Measurements from ENCODE around the gene SPOCK2.
A peak's percentile ranks its signal among the peaks of the same experiment; 100 is the strongest.

The SPOCK2 gene

GRCh38 chr10:72073708-72074573 is 14.4 kb downstream of the SPOCK2 start:
- no peak for DNase-seq

- no peak for DNase-seq
Observed at GRCh38 chr10:72072639-72073038, 15.7 kb downstream of the SPOCK2 start.

GRCh38 chr10:72072046-72072445 is 16.3 kb downstream of the SPOCK2 start:
- no peak for DNase-seq

GRCh38 chr10:72069751-72070526 is 18.4 kb downstream of the SPOCK2 start:
- no peak for DNase-seq

GRCh38 chr10:72068901-72069446 is 19.4 kb downstream of the SPOCK2 start:
- DNase-seq, result no peak

GRCh38 chr10:72068126-72068765 is 20.1 kb downstream of the SPOCK2 start:
- no peak for DNase-seq

- no peak for DNase-seq
Observed at GRCh38 chr10:72067463-72068125, 20.8 kb downstream of the SPOCK2 start.

GRCh38 chr10:72066318-72067284 is 21.8 kb downstream of the SPOCK2 start:
- DNase-seq, result peak in 1 of 58 donors; percentile 22

GRCh38 chr10:72065439-72066025 is 22.8 kb downstream of the SPOCK2 start:
- peak in 1 of 58 donors; percentile 8 for DNase-seq

- DNase-seq, result no peak
Observed at GRCh38 chr10:72063703-72064391, 24.5 kb downstream of the SPOCK2 start.

GRCh38 chr10:72062832-72063702 is 25.3 kb downstream of the SPOCK2 start:
- no peak for DNase-seq

GRCh38 chr10:72062382-72062781 is 26.0 kb downstream of the SPOCK2 start:
- no peak for DNase-seq

GRCh38 chr10:72061930-72062329 is 26.4 kb downstream of the SPOCK2 start:
- no peak for DNase-seq

GRCh38 chr10:72061491-72061890 is 26.9 kb downstream of the SPOCK2 start:
- no peak for DNase-seq

- DNase-seq, result no peak
Observed at GRCh38 chr10:72059843-72060822, 28.2 kb downstream of the SPOCK2 start.

Measured in anterior cingulate cortex (tissue), 58 donors.